ENCODE measurements around the gene QRFPR.

DNA sequence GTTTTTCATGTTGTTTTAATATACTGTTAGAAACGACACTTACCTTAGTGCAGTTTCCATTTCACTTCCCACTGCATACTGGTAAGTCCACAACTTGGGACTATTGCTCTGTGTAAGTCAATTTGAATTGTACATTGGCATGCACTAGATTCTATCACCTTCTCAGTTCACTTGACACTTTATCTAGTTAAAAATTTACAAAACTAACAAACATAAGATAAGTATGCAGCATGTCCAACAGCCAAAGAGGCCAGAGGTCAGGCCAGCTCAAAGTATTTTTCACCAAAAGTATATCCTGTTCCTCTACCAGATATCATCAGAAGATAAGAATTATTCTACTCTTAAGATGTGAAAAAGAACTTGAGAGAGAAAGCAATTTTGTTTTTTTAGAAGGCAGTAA is 75.9 kb downstream of the QRFPR start:
- TF ChIP-seq, protein P1, sequence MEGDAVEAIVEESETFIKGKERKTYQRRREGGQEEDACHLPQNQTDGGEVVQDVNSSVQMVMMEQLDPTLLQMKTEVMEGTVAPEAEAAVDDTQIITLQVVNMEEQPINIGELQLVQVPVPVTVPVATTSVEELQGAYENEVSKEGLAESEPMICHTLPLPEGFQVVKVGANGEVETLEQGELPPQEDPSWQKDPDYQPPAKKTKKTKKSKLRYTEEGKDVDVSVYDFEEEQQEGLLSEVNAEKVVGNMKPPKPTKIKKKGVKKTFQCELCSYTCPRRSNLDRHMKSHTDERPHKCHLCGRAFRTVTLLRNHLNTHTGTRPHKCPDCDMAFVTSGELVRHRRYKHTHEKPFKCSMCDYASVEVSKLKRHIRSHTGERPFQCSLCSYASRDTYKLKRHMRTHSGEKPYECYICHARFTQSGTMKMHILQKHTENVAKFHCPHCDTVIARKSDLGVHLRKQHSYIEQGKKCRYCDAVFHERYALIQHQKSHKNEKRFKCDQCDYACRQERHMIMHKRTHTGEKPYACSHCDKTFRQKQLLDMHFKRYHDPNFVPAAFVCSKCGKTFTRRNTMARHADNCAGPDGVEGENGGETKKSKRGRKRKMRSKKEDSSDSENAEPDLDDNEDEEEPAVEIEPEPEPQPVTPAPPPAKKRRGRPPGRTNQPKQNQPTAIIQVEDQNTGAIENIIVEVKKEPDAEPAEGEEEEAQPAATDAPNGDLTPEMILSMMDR (IDR thresholded peaks at IDR 0.05): no peak
- no peak for TF ChIP-seq POLR2A (IDR thresholded peaks at IDR 0.05)

Data from heart left ventricle (tissue), 13 donors.